Lower leg skin (tissue), 4 donors: Measurements from ENCODE around the gene CFAP20DC. TPM values are rescaled to one million over a fixed set of nuclear protein-coding genes. Genes with fewer than 3 reads are reported as not detected.
"Not testable (repeated sequence)": the region's sequence is repeated elsewhere in the genome, so short reads cannot be mapped to it uniquely, and the experiment has no call there.

Source experiments
- DNase-seq, 2 donors: peaks; one replicate each; pipeline ENCODE4 v3.0.0-alpha.2; 2019; ENCODE audit warnings: low spot score in 2 of 2
- H3K4me3 ChIP-seq: fragments of 200-600 bp; sonication (generic); 2 replicates; pipeline ENCODE4 v1.5.1; 2017; ENCODE audit warnings: mild to moderate bottlenecking, low read depth; ENCODE audit not compliant: poor library complexity, severe bottlenecking
- POLR2A ChIP-seq, 2 donors: fragments of 450-650 bp; IDR thresholded peaks; one replicate each; pipeline ENCODE4 v1.6.1; 2016 to 2017; ENCODE audit warnings: antibody characterized with exemption in 2 of 2, mild to moderate bottlenecking in 1 of 2, moderate library complexity in 1 of 2
- WGBS, 2 donors: methylation state at CpG; one replicate each; pipeline ENCODE4 v1.1.5; 2018; 5-methylcytosine and 5-hydroxymethylcytosine counted together
- intact Hi-C: fragments of 100-400 bp; cut with DNase I; formaldehyde crosslinking; loops from one replicate; pipeline ENCODE4 v1.15.0; 2023; ENCODE audit warnings: low total_unique reads
- total RNA-seq, 4 donors: library from RNA; depleted of rRNA; stranded (reverse); fragments of >200 nt; gene quantifications; one replicate each; pipeline ENCODE4 v1.1.0, GENCODE V29; 2016
- TF ChIP-seq, protein P1 (sequence below), 3 donors: fragments of 450-650 bp; IDR thresholded peaks; one replicate each; pipeline ENCODE4 v1.5.1; 2016; ENCODE audit warnings: antibody characterized with exemption in 3 of 3, mild to moderate bottlenecking in 3 of 3, moderate library complexity in 2 of 3

The CFAP20DC gene
- total RNA-seq, 4 donors from 2014 or later = 0.11 to 0.94 (median 0.39) TPM

- H3K4me3 ChIP-seq = no peak overlapping the region
- TF ChIP-seq, protein P1, sequence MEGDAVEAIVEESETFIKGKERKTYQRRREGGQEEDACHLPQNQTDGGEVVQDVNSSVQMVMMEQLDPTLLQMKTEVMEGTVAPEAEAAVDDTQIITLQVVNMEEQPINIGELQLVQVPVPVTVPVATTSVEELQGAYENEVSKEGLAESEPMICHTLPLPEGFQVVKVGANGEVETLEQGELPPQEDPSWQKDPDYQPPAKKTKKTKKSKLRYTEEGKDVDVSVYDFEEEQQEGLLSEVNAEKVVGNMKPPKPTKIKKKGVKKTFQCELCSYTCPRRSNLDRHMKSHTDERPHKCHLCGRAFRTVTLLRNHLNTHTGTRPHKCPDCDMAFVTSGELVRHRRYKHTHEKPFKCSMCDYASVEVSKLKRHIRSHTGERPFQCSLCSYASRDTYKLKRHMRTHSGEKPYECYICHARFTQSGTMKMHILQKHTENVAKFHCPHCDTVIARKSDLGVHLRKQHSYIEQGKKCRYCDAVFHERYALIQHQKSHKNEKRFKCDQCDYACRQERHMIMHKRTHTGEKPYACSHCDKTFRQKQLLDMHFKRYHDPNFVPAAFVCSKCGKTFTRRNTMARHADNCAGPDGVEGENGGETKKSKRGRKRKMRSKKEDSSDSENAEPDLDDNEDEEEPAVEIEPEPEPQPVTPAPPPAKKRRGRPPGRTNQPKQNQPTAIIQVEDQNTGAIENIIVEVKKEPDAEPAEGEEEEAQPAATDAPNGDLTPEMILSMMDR (IDR thresholded peaks at IDR 0.05) = no peak
- no peak for TF ChIP-seq POLR2A (IDR thresholded peaks at IDR 0.05)
- DNase-seq = no peak
- 80 to 88% methylated on average over 7 of the region's 7 CpGs for WGBS, 2 donors
- intact Hi-C loops = no loop called here
Measured at GRCh38 chr3:59065240-59065639, 15.4 kb upstream of the CFAP20DC start.

GRCh38 chr3:59064728-59065127 lies 14.9 kb upstream of the CFAP20DC start:
- DNase-seq = no peak
- no peak overlapping the region for H3K4me3 ChIP-seq
- TF ChIP-seq POLR2A (IDR thresholded peaks at IDR 0.05) = no peak
- TF ChIP-seq, protein P1 (IDR thresholded peaks at IDR 0.05) = no peak
- 60 to 65% methylated on average over 3 of the region's 3 CpGs for WGBS, 2 donors
- intact Hi-C loops = no loop called here

DNA sequence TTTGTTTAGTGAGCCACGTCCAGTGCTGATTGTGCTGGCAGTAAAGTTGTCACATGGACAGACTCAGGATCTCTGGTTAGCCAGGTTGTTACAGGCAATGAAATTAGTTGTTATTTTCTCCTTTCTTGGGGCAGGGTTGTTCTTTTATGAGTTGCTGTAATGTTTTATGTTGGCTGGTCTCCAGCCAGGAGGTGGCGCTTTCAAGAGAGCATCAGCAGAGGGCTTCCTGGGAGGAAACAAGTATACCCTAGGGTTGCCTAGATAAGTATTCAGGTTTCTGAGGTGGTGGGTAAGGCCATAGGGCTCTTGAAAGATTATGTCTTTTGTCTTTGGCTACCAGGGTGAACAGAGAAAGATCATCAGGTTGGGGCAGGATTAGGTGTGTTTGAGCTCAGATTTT lies 14.5 kb upstream of the CFAP20DC start:
- intact Hi-C loops = no loop called here
- 78 to 93% methylated on average over 2 of the region's 2 CpGs for WGBS, 2 donors

GRCh38 chr3:59056706-59057105 lies 6.9 kb upstream of the CFAP20DC start:
- TF ChIP-seq, protein P1 (IDR thresholded peaks at IDR 0.05) = no peak
- no peak for TF ChIP-seq POLR2A (IDR thresholded peaks at IDR 0.05)
- 60 to 61% methylated on average over 2 of the region's 2 CpGs for WGBS, 2 donors
- H3K4me3 ChIP-seq = no peak overlapping the region
- intact Hi-C loops = no loop called here
- no peak for DNase-seq

More for the DNA sequence above, 14.5 kb upstream of the CFAP20DC start:
- H3K4me3 ChIP-seq = no peak overlapping the region
- TF ChIP-seq POLR2A (IDR thresholded peaks at IDR 0.05) = no peak
- TF ChIP-seq, protein P1 (IDR thresholded peaks at IDR 0.05) = no peak
- DNase-seq = no peak

DNA sequence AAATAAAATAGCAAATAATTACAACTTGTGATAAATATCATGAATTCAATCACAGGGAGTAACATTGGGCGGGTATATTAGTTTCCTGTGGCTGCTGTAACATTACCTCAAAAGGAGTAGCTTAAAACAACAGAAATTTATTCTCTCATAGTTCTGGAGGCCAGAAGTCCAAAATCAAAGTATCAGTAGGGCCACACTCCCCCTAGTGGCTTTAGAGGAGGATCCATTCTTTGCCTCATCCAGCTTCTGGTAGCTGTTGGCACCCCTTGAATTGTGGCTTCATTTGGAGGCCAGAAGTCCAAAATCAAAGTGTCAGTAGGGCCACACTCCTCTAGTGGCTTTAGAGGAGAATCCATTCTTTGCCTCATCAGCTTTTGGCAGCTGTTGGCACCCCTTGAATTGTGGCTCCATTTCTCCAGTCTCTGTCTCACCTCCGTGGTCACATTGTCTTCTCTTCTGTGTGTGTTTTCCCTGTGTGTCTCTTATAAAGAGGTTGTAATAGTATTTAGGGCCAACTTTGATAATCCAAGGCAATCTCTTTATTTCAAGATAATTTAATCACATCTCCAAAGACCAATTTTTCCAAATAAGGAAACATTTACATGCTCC lies 3.1 kb upstream of the CFAP20DC start:
- 74 to 81% methylated on average over 2 of the region's 2 CpGs for WGBS, 2 donors
- no peak for DNase-seq
- intact Hi-C loops = no loop called here
- TF ChIP-seq POLR2A (IDR thresholded peaks at IDR 0.05) = no peak
- TF ChIP-seq, protein P1 (IDR thresholded peaks at IDR 0.05) = no peak
- H3K4me3 ChIP-seq = no peak overlapping the region

- peak in 1 of 2 donors; percentile 72 for DNase-seq
- intact Hi-C loops, H3K4me3 ChIP-seq: not testable (repeated sequence)
- 98% methylated on average over 31 to 36 of the region's 36 CpGs for WGBS, 2 donors
Measured at GRCh38 chr3:59050811-59051414, 1.1 kb upstream of the CFAP20DC start.
